ENCODE data around the gene HSD17B14.
A peak's percentile ranks its signal among the peaks of the same experiment; 100 is the strongest.

HSD17B14 gene

GRCh38 chr19:48822514-48822913, 13.8 kb downstream of the HSD17B14 start:
- DNase-seq: no peak

DNA sequence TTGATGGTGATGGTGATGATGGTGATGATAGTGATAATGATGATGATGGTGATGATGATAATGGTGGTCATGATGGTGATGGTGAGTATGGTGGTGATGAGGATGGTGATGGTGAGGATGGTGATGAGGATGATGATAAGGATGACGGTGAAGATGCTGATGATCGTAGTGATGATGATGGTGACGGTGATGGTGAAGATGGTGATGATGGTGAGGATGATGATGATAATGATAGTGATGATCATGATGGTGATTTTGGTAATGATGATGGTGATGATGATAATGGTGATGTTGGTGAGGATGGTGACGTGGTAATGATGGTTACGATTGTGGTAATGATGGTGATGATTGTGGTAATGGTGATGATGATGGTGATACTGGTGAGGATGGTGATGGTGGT, 14.7 kb downstream of the HSD17B14 start:
- DNase-seq: no peak

- no peak for DNase-seq
Observed at GRCh38 chr19:48819366-48819816, 16.9 kb downstream of the HSD17B14 start.

- no peak for DNase-seq
Observed at GRCh38 chr19:48818234-48818820, 18.0 kb downstream of the HSD17B14 start.

- DNase-seq: no peak
Observed at GRCh38 chr19:48817585-48818124, 18.6 kb downstream of the HSD17B14 start.

- no peak for DNase-seq
Observed at GRCh38 chr19:48815870-48816501, 20.3 kb downstream of the HSD17B14 start.

- DNase-seq: no peak
Observed at GRCh38 chr19:48814895-48815294, 21.4 kb downstream of the HSD17B14 start.

GRCh38 chr19:48813123-48813913, 23.0 kb downstream of the HSD17B14 start:
- DNase-seq: no peak

- DNase-seq: peak; percentile 73
Observed at GRCh38 chr19:48812094-48812929, 24.0 kb downstream of the HSD17B14 start.

DNA sequence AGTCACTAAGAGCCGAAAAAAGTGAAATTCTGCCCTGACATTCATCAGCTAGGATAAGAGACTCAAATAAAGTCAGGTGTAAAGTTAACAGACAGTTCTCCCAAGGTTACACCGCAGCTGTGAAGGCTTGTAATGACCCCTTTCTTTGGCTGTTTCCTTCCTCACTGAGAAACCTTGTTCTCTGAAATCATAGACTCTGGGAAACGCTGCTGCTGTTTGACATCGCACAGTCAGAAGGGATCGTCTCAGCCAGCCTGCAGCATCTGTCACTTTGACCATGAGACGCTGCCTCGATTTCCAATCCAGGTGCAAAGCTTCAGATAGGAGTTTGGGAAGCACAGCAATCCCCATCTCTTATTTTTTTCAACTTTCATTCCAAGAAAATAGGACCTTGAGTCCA, 26.1 kb downstream of the HSD17B14 start:
- DNase-seq: no peak

GRCh38 chr19:48807590-48808308, 28.5 kb downstream of the HSD17B14 start:
- DNase-seq: no peak

DNA sequence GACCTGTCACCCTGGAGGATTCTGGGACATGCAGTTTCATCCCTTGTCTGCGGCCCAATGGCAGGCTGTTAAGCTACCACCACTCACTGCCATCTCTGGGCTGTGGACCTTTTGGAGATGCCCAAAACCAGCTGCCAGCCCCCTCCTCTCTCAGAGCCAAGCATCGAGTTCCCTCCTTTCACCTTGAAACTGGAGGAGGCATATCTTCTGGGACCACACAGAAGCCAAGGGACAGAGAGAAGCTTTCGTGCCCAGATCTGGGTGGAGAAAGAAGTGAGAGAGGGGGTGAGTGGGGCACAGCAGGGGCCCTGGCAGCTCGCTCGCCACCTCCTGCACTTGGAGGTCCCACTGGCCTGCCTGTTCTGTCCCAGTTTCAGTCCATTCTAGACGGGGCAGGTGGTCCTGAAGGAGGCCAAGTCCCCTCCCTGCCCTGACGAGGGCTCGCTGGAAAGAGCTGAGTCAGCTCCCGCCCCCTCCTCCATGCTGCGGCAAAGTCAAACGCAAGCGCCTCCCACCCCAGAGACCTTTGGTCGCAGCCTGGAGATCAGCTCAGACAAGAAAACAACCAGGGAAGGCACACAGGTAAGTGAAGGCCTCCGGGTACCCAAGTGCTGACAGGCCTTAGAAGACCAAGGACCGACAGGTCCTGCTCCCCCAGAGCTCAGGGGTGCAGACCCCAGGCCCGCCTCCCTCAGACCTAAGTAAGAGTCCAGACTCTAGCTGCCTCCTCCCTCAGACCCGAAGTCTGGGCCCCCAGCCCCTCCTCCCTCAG, 29.3 kb downstream of the HSD17B14 start:
- DNase-seq: no peak

DNA sequence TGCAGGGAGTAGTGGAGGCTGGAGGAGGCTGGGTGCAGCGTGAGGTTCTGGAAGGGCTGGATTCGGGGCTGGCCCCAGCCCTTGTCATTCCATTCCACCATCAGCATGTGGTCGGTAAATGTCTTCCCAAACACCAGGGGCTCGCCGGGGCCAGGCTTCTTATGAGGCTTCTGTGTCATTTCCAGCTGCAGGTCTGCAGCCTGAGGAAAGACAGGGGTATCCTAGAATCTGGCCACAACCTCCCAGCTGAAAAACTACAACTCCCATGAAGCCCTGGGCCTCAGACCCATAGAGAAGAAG, 29.8 kb downstream of the HSD17B14 start:
- DNase-seq: no peak

GRCh38 chr19:48805452-48805851, 30.8 kb downstream of the HSD17B14 start:
- no peak for DNase-seq

- no peak for DNase-seq
Observed at GRCh38 chr19:48804496-48804895, 31.8 kb downstream of the HSD17B14 start.

DNA sequence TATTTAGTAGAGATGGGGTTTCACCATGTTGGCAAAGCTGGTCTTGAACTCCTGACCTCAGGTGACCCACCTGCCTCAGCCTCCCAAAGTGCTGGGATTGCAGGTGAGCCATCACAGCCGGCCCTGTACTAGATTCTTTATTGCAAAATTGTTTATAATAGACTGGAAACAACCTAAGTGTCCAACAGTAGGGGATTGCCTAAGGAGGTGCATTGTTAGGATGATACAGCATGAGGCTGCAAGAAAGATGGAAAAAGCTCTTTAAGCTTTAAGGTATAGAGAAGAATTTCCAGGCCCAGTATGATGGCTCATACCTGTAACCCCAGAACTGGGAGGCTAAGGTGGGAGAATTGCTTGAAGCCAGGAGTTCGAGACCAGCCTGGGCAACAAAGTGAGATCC, 33.7 kb downstream of the HSD17B14 start:
- no peak for DNase-seq

- DNase-seq: no peak
Observed at GRCh38 chr19:48799358-48800300, 36.7 kb downstream of the HSD17B14 start.

DNA sequence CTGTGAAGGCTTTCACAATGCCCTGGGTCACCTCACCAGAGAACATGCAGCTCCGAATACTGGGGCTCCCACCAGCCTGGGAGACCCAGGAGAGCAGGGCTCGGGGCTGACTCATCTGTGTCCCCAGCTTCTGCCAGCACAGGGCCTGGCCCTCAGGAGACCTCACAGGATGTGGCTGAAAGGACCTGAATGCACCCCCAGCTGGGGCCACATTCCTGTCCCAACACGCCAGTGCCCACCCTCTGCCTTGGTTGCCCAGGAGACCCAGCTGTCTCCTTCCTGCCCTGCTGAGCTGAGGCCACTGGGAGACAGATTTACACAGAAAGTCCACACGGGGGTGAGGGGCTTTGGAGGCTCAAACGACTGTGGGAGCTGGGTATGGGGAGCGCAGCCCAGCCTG, 37.4 kb downstream of the HSD17B14 start:
- DNase-seq: no peak

GRCh38 chr19:48797103-48797502, 39.2 kb downstream of the HSD17B14 start:
- no peak for DNase-seq

GRCh38 chr19:48796298-48797083, 39.8 kb downstream of the HSD17B14 start:
- no peak for DNase-seq

Data from NCI-H524 treated with DMSO at 0.1 percent for 48 hours (cell line).